ENCODE results near the gene TUNAR.

The TUNAR gene

DNA sequence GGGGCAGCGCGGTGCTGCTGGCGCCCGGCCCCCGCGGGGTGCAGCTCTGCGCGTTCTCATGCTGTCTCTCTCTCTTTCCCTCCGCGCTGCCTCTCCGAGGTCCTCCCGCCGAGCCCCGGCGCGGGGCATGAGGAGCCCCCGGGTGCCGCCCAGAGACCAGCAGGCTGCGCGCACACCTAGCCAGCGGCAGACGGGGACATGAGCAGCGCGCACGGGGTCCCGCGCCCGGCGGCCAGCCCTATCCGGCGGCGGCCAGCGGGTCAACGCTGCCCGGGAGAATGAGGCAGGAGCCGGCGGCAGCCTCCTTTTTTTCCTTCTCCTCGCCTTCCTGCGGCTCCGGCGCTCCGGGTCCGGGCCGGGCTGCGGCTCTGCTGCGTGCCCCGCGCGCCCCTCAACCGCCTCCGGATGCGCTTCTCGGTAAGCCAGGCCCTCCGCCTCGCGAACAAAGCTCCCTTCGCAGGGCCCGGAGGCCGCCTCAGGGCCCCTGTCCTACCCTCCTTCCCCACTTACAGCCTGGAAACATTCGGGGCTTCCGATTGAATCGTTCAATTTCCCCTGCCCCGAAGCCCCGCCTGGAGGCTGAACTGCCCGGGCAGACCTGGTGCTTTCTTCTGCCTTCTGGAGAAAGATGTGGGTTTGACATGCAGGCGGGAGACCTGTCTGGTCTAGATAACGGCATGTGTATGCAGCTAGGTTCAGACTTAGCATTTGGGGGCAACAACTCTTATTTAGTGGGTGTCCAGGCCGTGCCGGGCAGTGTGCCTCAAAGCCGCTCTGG, at the start of gene TUNAR:
TUNAR (plus strand) TSS at position 72 of the 778 bp plus-strand sequence.
- no peak for DNase-seq

DNA sequence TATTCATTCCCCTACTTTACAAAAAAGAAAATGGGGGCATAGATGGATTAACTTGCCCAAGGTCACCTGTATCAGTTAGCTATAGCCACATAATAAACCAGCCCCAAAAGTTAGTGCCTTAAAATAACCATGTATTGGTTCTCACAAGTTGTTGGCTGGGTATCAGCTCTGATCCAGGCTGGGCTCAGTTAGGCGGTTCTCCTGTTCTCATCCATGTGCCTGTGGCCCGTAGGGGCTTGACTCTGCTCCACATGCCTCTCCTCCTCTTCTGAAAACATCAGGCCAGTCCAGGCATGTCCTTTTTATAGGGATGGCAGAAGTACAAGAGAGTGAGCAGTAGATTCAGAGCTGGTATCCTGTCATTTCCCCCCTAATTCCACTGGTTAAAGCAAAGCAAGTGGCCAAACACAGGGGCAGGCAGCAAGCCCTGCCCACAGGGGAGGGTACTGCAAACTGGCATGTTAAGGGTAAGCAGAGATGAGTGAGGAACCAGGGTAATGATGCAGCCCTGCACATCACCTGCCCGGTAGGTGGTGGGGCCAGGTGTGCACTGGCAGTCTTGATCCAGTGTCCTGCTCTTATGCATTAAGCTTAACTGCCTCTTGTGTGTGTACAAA, 47.9 kb upstream of the TUNAR start:
- no peak for DNase-seq

GRCh38 chr14:95829321-95829720, 47.3 kb upstream of the TUNAR start:
- no peak for DNase-seq

- no peak for DNase-seq
Observed at GRCh38 chr14:95830386-95830785, 46.2 kb upstream of the TUNAR start.

DNA sequence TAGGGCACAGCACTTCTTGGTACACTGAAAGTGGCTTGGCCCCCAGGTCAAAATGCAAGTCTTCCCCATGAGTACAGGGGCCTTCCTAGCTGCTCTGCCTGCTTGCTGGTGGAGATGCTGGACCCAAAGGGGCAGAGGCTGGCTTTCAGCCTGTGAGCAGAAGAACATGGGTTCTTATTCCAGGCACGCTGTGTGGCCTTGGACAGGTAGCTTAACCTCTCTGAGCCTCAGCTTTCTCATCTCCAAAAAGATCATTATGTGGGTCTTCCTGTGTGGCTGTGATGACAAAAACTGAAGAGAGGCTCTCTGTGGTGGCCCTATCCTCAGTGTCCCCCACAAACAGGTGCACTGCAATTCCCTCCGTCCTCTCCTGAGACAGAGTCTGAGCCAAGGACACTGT, 45.6 kb upstream of the TUNAR start:
- DNase-seq = no peak

DNA sequence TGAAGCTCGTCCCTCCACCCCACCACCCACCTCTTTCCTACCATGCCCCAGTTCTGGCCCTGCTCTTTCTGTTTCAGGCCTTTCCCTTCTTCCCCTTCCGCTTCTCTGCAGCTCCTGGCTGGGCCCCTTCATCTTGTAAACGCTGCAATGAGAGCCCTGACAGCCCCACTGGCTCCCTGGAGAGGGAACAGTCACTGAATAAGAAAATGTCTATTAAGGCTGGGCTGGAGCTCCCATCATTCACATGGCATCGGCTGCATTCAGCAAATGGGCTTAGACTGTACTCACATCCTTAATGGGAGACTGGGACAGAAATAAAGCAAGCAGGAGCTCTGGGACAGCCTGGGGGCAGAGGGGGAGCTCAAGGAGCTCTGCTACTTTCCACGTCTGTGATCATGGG, 45.2 kb upstream of the TUNAR start:
- no peak for DNase-seq

DNA sequence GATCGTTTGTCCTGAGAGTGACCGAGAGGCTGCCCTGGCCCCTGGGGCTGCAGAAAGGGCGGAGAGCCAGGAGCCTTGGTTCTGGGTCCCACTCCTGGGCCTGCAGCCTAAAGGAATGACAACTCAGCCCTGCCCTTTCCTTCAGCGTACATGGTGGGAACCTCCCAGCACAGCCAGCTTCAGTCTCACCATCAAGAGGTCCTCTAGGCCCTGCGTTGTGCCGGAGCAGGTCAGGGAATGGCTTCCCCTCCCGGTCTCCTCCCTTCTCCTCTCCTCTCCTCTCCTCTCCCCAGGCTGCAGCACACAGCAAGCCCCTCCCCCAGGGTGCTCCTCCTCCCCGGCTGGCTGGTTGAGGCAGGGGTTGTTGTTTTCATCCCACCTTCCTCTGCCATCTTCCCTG, 44.6 kb upstream of the TUNAR start:
- DNase-seq = no peak

DNA sequence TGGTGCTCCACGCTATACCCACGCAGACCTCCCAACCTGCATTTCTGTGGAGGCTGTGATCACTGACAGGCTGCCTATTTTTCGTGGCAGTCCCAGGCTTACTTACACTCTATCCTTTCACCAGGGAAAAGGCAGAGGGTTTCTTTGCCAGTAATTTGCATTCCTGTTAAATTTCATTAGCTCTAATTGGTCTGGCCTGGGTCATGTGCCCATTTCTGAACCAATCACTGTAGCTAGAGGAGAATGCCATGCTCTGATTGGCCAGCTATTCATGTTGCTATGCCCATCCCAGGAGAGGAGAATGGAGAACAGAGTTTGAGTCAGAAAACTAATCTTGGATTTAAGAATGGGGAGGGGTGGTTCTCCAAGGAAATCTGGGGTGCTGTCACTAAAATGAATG, 43.2 kb upstream of the TUNAR start:
- DNase-seq = no peak

- no peak for DNase-seq
Observed at GRCh38 chr14:95834496-95834895, 42.1 kb upstream of the TUNAR start.

GRCh38 chr14:95835121-95835730, 41.4 kb upstream of the TUNAR start:
- DNase-seq = no peak

GRCh38 chr14:95838862-95839261, 37.8 kb upstream of the TUNAR start:
- no peak for DNase-seq

DNA sequence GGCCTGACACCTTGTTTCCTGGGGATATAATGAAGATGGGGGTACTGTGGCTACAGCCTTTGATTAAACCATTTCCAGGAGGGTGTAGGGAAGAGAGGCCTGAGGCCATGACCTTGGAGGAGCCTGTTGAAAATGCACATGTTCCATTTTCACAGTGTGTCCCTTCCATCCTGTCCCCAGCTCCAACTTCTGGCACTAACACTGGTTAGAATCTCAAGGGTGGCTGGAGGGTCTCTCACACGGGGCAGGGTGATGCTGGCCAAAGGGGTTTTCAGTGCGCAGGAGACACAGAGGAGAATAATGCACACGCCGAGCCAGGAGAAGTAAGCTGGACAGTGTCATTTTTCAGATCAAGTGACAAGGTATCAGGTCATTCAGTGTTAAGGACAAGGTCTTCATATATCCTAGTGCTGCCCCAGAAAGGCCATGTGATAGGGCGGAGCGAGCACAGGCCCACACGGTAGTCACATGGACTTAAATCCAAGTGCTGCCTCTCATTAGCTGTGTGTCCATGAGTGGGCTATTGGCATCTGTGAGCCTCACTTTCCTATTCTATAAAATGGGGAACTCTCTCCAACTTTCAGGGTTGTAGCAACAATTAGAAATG, 36.4 kb upstream of the TUNAR start:
- no peak for DNase-seq

DNA sequence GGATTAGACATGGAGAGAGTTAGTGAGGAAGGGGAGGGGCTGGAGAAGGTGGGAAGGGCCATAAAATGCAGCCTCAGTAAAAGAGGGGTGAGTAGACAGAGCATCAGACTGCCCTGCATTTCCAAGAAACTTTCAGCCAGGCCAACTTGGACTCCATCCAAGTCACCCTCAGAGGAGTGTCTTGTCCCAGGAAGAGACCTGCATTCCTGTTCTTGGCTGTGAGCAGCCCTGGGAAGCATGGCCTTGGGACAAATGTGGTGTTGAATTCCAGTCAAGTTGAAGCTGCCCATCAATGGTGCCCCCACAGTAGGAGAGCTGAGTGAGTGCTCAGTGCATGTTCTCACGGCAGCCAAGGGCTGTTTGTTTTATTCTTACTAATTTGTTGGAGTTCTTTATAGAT, 35.0 kb upstream of the TUNAR start:
- DNase-seq = no peak

DNA sequence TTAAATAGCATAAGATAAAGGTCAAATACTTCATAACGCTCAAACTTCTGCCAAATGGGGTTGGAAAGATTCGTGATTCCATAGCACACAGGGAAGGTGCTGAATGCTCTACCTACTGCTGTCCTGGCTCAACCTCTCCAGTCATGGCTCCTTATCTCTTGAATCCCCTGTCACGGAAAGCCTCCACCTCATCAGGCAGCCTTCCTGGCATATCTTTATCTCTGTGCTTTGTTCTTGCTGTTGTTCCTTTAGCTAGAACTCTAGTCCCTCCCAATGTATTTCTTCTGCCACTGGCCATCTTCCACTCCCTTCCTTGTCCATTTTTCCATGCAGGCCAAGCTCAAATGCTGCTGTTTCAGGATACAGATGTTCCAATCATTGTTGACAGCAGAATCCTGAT, 26.9 kb upstream of the TUNAR start:
- no peak for DNase-seq

DNA sequence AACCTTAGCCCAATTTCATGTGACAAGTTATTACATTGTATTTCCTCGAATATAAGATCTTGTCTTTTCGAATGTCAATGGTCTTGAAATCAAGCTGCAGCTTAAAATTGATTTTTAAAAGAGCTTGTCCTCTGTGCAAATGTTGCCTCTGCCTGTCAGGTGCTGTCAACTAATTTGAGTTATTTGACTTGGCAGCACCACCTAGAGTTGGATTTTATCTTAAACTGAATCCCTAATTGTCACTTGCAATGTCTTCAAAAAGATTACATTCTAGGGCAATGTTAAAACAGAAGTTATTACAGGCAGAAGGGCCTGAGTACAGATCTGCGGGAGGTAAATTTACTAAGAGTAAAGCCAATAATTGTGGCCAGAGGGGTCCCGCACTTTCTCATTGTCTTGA, 26.2 kb upstream of the TUNAR start:
- DNase-seq = no peak

GRCh38 chr14:95855606-95856005, 21.0 kb upstream of the TUNAR start:
- DNase-seq = no peak

DNA sequence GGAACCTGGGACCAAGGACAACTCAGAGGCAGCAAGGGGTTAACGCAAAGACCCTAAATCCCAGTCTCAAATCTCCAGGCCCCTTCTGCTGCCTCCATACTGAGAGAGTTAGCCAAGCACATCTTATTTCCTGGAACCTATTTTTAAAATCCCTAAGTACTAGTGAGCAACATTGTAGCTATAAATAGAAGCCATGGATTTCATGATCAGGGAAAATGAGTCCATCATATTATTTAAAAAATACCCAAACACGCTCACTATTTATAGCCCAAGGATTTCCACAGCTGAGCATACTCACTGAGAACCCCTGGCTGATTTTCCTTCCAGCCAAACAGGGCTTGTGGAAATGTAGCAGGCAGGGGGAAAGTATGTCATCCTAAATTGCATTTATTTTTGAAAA, 19.4 kb upstream of the TUNAR start:
- no peak for DNase-seq

GRCh38 chr14:95858893-95859292, 17.7 kb upstream of the TUNAR start:
- no peak for DNase-seq

DNA sequence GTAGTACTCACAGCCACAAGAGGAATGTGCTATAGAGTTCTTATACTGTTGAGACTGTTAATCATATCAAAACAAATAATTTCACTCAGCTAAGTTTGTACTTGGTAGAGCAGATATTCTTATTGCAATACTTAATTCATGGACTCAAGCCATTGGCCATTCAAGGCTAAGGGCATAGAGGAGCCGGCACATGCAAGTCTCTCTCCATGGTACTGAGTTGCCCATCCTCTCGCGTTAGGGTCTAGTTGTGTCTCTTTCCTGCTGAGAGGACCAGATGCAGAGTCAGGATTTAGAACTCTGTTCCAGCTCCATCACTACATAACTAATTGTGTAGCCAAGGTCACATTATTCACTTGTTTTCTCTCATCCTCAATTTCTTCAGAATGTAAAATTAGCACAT, 14.4 kb upstream of the TUNAR start:
- DNase-seq = no peak

- DNase-seq = no peak
Observed at GRCh38 chr14:95863295-95863694, 13.3 kb upstream of the TUNAR start.

DNA sequence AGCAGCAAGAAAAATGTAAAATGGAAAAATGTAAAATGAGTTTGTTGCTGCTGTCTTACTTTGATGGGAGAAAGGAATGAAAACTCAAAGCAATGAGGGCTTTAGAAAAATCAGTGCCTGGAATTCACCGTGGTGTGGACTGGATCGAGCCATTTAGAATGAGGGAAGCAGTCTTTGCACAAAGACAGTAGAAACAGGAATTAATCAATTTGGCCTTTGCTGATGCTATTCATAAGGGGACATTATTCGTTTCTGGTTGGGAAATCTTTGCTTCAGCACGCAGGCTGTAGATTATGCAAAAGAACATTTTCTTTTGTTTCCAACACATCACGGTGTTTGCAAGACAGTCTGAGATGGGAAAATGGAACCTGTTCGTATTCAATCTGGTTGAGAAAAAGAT, 6.9 kb upstream of the TUNAR start:
- DNase-seq = no peak

DNA sequence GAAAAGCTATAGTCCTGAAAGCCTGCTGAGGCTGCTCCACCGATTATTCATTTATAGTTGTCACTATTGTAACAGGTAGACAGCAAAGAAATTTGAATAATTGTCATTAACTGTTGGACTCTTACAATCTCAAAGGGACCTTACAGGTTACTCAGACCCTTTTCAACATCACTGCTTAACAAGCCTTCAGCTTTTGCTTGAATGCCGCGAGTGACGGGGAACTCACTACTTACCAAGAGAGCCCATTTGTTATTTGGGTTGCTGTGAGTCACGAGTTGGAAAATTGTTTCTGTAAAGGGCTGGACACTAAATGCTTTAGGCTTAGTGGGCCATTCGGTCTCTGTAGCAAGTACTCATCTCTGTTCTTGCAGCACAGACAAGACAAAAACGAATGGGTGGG, 5.9 kb upstream of the TUNAR start:
- no peak for DNase-seq

GRCh38 chr14:95871531-95871930, 5.1 kb upstream of the TUNAR start:
- no peak for DNase-seq

DNA sequence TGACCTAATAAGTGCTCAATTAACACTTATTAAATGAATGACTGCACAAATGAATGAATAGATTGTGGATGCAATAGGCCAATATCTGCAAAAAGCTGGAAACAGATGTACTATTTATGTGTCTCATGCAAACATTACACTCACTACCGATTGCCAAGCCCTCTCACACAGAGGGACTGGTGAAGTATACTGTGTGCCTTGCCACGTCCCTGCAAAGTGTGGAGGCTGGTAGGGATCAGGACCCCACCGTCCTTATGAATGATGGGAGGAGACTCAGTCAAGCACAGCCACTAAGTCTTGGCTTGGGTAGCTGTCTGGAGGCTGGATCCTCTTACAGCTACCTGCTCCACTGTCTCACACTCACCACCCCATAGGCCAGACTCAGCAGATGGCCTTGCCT, 3.9 kb upstream of the TUNAR start:
- no peak for DNase-seq
